Hematopoietic multipotent progenitor cell treated with erythropoietin and hydrocortisone succinate and interleukin-3 and kit ligand, for 6 days (in vitro differentiated cells): Measurements from ENCODE around the gene FKBP5.
A peak's percentile ranks its signal among the peaks of the same experiment; 100 is the strongest.

Experiments
- DNase-seq: peaks from one replicate; pipeline ENCODE4 v3.0.0-alpha.2; 2015

The FKBP5 gene

DNA sequence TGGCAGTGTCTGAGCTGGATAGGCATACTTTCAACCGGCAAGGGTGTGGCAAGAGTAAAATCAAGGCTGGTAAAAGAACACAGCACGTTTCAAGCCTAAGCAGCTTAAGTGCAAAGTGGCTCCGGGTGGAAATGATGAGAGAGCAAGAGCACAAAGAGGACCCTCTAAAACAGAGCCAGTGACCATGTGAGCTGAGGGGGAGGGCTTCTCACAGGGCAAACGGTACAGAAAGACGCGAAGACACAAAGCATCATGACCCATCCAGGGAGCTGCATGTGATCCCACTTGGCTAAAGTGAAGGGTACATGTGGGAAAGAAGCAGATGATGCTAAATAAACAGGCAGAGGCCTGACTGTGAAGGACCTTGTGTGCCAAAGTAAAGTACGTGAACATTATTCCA, 25.7 kb downstream of the FKBP5 start:
- DNase-seq, result no peak

- DNase-seq, result no peak
Measured at GRCh38 chr6:35654883-35655282, 33.8 kb downstream of the FKBP5 start.

DNA sequence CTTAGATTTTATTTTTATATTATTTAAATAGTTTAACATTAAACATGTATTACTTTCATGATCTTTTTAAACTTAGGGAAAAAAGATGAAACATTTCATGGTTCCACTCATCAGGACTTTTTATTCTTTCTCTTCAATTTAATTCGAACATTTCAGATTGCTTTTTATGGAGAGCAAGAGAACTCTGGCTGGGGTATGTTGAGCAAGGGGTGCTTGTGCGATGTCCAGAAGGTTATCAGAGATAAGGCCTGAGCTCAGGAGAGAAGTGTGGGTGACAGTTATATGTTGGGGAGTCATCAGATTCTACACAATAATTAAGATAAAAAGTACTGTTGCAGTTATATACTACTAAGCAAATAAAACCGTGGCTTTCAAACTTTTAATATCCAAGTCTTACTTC, 37.5 kb downstream of the FKBP5 start:
- DNase-seq, result peak; percentile 85

GRCh38 chr6:35650015-35650414, 38.7 kb downstream of the FKBP5 start:
- no peak for DNase-seq

- no peak for DNase-seq
Measured at GRCh38 chr6:35648203-35648602, 40.5 kb downstream of the FKBP5 start.

GRCh38 chr6:35647400-35647799, 41.3 kb downstream of the FKBP5 start:
- no peak for DNase-seq

DNA sequence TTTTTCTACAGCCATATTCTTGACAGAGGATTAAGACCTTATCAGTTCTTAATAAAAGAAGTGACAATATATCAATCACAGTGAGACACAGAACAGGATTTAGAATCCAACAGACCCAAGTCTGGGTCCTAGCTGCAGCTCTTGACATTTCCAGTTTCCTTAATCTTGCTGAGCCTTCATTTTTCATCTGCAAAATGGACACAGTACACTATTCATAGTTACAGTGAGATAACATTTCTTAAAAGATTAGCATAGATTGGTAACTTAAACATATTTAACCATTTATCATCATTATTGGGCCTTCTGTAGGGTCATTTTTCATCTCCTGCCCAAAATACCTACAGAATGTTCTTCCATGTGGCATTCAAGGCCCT, 45.6 kb downstream of the FKBP5 start:
- DNase-seq, result no peak

DNA sequence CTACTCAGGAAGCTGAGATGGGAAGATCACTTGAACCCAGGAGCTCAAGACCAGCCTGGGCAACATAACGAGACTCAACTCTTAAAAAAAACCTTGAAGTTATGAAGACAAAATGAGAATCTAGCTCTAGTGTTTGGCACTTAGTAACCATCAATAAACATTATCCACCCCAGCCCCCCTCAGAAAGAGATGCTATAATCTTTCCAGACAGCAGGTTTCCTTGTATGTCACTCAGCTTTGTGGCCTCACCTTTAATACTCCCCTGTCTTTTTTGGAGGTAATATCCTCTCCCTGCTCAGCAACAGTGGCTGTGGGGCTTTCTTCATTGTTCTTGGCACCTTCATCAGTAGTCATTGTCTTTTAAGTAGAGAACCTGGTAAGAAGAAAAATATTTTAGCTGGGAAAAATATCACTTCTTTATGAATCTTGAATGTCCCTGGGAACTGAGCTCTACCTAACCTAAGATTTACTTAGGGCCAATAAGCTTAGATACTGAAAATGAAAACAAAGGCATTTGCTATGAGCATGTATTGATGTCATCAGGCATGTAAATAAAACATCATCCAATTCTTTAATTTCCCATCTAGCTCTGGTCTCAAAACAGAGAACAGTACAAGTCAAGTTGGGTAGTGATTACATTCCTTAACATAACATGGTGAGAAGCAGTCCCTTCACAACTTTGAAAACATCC, 46.1 kb downstream of the FKBP5 start:
- DNase-seq, result no peak

GRCh38 chr6:35640017-35640664, 48.6 kb downstream of the FKBP5 start:
- DNase-seq, result no peak

DNA sequence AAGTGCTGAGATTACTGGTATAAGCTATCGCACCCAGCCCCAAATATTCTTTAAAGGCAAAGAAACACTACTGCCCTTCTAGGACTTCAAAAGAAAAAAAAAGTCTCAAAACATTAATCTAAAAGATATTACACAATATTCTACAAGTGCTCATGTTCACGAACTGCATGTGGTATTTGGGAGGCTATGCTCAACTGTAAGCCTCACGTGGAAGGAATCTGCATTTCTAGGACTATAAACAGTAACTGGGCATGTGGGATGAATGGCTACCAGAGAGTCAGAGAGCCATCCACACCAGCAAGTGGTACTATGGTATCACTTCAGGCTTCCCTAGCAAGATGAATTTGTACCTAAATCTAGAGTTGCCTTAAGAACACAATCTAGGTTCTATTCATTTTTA, 50.0 kb downstream of the FKBP5 start:
- no peak for DNase-seq

GRCh38 chr6:35637911-35638310, 50.8 kb downstream of the FKBP5 start:
- no peak for DNase-seq

- no peak for DNase-seq
Measured at GRCh38 chr6:35635601-35636597, 52.8 kb downstream of the FKBP5 start.

DNA sequence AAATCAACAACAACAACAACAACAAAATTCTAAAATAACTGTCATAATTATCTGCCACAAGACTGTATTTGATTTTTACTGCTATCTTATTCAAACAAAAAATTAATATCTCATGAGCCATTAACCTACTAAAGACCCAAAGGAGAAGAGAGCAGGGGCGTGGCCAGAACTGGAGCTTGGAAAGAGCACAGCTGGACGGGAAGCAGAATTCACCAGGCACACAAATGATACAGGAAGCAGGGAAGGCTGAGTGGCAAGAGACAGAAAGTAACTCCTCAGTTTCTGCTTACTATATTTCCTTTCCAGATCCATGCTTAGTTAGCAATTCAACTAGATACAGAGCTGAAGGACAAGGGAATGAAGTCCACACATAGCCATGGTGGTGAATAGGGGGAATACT, 54.4 kb downstream of the FKBP5 start:
- DNase-seq, result no peak

- no peak for DNase-seq
Measured at GRCh38 chr6:35633579-35634089, 55.1 kb downstream of the FKBP5 start.

DNA sequence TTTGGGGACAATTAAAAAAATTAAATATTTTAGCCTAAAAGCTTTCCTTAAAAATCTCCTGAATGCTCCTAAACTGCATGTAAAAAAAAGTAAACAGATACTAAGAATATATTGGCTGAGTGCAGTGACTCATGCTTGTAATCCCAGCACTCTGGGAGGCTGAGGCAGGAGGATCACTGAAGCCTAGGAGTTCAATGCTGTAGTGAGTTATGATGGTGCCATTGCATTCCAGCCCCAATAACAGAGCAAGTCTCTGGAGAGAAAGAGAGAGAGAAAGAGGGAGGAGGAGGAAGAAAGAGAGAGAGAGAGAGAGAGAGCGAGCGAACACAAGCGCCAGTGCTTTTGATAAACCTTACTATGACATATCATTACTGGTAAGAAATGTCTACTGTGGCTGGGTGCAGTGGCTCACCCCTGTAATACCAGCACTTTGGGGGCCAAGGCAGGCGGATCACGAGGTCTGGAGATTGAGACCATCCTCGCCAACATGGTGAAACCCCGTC, 58.8 kb downstream of the FKBP5 start:
- no peak for DNase-seq

DNA sequence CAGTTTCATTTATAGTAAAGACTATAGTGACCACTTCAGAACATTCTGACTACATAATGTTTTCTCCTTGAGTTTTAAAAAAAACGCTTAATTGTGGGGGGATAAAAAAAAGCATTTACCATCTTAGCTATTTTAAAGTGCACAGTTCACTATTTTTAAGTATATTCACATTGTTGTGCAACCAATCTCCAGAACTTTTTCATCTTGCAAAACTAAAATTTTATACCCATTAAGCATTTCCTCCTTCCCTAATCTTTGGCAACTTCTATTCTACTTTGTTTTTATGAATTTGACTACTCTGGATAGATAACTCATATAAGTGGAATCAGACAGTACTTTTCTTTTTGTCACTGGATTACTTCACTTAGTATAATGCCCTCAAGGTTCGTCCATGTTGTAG, 62.3 kb downstream of the FKBP5 start:
- no peak for DNase-seq

DNA sequence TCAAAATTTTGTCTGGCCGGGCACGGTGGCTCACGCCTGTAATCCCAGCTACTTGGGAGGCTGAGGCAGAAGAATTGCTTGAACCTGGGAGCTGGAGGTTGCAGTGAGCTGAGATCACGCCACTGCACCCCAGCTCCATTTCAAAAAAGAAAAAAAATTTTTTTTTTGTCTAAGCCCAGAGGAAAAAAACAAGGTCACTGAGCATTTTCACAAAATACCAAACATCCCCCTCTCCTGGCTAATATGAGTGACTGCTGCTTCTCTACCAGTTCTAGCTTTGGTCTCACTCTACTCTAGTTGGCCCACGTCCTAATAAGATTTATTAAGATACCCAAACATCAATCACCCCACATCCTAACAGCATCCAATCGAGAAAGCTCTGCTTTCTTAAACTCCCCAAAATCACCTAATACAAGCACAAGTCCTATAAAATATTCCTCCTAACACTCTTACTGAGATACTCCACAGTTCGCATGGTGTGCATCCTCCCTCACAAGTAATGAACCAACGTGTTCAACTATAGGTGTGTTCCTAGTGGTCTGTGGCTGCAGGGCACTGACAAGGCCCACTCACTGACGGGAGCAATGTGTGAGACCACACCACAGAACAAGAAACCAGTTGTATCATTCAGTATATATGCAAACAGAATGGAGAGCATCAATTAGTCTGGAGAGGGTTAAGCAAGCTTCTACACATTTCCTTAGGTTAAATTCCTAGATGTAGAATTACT, 64.2 kb downstream of the FKBP5 start:
- peak; percentile 47 for DNase-seq

GRCh38 chr6:35622283-35622682, 66.4 kb downstream of the FKBP5 start:
- DNase-seq, result no peak

- no peak for DNase-seq
Measured at GRCh38 chr6:35620706-35621105, 68.0 kb downstream of the FKBP5 start.

GRCh38 chr6:35613762-35614161, 75.0 kb downstream of the FKBP5 start:
- DNase-seq, result no peak

GRCh38 chr6:35611240-35611639, 77.5 kb downstream of the FKBP5 start:
- no peak for DNase-seq

DNA sequence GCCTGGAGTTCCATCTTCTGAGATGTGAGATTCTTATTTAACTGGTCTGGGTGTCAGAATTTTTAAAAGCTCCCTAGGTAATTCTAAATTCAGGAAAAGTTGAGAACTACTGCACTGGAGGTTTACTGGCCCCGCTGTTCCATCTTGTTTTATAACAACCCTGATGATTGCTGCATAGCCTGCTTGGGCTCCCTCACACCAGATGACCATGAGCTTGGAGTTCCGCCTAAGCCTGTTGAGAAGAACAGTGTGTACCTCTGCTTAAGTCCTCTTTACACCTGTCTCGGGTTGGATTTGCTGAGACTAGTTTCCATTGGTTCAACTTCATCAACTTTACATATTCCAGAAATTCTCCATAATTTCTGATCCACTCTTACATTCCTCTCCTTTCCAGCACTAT, 77.9 kb downstream of the FKBP5 start:
- no peak for DNase-seq

GRCh38 chr6:35609588-35609987, 79.1 kb downstream of the FKBP5 start:
- no peak for DNase-seq
